ENCODE results near the gene TMEM225.
"Not testable (repeated sequence)": the region's sequence is repeated elsewhere in the genome, so short reads cannot be mapped to it uniquely, and the experiment has no call there.

Gene TMEM225, protein sequence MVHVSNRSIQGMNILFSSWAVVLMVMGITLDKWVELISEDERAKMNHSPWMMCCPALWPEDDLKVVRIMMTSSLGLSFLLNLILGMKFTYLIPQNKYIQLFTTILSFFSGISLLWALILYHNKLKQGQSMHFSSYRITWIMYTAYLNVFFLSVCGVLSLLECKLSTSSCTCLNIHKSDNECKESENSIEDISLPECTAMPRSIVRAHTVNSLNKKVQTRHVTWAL

DNA sequence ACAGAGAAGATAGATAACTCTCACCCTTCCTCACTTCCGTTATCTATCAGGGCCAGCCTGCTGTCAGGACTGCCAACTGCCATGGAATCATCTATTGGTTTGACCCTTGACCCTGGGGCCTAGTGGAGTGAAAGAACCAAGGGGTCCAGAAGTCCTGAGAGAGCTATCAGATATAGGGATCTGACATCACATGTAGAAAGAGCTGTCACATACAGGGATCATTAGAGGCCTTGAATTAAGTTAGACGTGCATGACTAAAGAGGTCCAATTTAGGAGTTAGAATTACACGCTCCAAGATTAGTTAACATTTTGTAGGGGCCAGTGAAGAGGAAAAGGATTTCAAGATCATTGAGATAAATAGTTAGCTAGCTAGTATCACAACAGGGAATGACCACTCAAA, at the start of gene TMEM225:
Gene TMEM225 (minus strand): TSS at position 101 of the 400 bp plus-strand sequence. CDS start 245 bp downstream, outside the sequence.
- DNase-seq, result no peak

DNA sequence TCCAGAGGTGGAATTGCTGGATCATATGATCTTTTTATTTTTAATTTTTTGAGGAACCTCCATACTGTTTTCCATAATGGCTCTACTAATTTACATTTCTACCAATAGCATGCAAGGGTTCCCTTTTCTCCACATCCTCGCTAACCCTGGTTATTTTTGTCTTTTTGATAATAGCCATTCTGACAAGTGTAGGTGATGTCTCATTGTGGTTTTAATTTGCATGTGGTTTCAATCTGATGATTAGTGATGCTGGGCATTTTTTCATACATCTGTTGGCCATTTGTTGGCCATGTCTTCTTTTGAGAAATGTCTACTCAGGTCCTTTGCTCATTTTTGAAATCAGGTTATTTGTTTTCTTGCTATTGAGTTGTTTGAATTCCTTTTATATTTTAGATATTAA, 38.6 kb upstream of the TMEM225 start:
- no peak for DNase-seq

DNA sequence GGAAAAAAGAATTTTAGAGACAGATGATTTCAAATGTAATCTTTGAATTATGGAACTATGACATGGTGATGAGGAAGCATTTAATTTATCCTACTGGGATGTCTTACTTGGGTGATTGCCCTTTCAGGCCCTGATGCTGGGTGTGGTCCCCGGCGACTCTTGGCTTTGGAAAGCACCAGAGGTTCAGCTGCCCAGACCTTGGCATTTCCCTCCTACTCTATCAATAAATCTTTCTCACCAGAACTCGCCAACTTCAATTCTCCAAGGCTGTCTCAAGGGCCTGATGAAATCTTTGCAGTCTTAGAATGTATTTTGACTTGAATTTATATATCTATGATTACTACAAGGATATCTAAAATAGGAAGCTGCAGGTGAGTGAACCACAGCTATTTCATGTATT, 35.5 kb upstream of the TMEM225 start:
- DNase-seq, result no peak

DNA sequence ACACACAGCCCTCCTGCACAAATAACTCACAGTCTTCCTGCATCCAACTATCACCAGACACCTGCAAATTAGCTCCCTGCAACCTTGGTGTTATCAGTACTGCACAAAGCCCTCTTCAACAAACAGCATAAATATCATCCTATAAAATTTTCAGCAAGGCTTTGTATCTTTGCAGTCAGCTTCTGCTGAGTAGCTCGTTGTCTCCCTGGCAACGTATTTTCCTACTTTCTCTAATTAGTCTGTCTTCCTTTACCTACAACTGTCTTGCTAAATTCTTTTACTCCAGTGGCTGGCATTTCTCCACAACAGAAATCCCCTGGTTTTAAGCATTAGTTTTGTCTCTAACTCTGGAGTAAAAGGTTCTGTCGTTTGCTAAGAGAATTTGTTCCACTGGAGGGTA, 20.4 kb upstream of the TMEM225 start:
- DNase-seq, result no peak

DNA sequence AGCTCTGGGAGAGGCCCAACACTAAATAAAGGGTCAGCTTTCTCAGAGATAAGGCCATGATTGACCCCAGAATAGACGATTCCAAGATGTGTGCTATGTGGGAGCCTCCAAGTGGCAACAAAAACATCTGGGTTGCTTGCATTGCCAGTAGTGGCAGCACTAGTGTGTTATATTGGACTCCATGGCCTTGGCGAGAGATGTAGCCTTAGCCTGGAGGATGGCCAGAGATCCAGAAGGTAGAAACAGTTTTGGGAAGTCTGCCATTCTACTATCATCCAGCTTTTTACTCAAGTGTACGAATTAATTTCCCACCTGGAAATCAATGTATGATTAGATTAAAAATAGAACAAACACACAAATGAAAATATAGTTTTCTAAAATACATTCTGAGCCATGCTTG, 19.5 kb upstream of the TMEM225 start:
- no peak for DNase-seq

DNA sequence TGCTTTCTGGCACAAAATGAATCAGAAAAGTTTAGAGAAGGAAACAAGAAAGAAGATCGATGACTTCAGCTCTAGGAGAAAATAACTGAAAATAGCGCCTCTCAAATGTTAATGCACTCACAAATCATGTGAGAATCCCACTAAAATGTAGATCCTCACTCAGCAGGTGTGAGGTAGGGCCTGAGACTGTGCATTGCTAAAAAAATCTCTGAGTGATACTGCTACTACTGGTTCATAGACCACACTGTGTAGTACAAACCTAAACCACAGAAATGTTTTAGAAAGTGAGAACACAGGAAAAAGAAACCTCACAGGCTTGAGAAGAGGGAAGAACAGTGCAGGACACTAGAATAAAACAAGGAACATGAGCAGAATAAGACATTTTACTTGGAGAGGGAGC, 18.5 kb upstream of the TMEM225 start:
- DNase-seq, result no peak

DNA sequence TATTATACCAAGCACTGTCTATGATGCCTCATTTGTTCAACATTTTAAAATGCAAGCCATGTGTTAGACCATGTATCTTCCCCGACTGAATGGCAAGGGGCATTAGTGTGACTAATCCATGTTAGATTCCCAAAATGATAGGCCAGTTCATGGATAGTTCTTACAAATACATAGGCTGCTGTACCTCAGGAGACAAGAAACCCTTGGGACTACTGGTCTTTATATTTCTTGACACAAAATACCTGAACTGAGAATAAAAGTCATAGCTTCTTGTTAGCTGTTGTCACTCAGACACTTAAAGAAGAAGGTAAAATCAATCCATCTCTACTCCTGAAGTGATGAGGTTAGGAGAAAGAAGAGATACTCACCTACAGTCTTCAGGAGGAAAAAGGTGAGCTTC, 16.4 kb upstream of the TMEM225 start, which contains the start of gene OR8D4:
Gene OR8D4 (plus strand): TSS at position 301 of the 400 bp plus-strand sequence. CDS start 4,265 bp downstream, outside the sequence.
- DNase-seq, result no peak

DNA sequence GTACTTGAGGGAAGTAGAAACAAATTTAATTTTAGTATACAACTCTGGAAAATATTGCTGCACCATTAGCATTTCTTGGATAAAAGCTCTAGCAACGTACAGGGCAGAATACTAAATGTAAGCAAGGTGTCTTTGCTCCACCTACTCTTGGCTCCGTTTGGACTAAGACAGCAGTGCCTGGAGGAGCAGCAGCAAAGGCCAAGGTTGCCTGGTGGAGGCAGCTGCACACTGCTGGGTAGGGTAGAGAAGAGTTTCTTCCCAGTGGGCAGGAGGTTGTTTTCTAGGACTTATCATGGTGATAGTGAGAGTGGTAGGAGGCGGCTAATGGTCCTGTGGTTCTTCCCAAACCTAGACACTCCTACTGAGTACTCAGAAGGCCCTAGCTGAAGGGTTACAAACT, 14.3 kb upstream of the TMEM225 start:
- no peak for DNase-seq

DNA sequence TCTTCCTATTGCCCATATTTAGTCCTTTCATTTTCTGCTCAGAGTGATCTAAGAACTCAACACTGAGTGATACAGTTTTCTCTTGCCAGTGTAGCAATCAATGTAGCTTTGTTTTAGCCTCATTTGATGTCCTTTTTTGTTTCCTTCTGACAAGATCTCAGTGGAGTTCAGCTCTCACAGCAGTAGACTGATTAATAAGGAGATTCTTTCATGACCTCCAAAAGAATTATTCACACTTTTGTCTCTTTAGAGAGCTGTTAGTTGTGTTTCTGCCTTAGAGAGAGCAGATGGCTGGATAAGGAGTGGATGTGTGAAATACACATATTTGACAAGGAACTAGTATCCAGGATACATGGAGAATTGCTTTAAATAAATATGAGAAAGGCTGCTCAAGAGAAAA, 6.6 kb upstream of the TMEM225 start:
- DNase-seq, result no peak

DNA sequence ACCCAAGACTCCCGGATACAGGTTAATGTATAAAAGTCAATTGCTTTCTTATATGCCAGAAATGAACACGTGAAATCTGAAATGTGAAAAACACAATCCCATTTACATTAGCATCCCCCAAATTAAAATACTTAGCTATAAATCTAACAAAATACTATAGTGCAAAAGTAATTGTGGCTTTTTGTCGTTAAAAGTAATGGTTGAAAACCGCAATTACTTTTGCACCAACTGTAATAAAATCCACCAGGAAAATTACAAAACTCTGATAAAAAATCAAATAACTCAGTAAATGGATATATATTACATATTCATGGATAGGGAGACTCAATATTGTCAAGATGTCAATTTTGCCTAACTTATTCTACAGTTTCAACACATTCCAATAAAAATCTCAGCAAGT, 4.6 kb downstream of the TMEM225 start:
- no peak for DNase-seq

DNA sequence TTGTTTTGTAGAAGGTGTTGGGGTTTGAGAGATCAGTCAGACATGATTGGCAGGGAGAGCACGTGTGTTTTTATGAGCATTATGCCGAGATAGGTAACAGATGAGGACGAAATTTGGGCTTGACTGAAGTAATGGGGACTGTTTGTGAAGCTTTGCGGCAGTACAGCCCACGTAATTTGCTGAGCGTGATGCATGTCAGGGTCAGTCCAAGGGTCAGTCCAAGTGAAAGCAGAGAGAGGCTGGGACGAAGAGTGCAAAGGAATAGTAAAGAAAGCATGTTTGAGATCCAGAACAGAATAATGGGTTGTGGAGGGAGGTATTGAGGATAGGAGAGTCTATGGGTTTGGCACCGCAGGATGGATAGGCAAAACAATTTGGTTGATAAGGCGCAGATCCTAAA, 17.7 kb downstream of the TMEM225 start:
- DNase-seq, result not testable (repeated sequence)

DNA sequence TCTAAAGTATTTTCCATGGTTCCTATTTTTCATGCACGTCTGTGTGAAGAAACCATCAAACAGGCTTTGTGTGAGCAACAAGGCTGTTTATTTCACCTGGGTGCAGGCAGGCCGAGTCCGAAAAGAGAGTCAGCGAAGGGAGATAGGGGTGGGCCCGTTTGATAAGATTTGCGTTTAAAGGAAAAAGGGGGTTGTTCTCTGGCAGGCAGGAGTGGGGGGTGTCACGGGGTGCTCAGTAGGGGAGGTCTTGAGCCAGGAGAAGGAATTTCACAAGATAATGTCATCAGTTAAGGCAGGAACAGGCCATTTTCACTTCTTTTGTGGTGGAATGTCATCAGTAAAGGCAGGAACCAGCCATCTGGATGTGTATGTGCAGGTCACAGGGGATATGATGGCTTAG, 20.2 kb downstream of the TMEM225 start:
- DNase-seq, result not testable (repeated sequence)

DNA sequence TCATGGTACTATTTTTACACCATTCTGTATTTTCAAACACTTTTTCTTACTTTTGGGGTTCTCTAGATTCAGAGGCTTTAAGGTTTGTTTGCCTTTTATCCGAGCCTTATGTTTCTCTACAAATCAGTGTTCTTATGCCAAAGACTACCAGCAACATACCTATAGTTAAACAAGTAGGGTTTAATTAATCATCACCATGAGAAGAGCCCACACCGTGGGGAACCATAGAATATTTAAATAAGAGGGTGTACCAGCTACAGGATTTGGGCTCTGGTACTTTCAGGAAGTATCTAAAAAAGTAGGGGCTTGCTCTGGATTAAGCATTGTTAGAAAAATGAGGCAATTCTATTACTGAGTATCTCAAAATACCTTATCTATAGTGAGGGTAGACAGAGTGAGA, 25.7 kb downstream of the TMEM225 start:
- DNase-seq, result no peak

DNA sequence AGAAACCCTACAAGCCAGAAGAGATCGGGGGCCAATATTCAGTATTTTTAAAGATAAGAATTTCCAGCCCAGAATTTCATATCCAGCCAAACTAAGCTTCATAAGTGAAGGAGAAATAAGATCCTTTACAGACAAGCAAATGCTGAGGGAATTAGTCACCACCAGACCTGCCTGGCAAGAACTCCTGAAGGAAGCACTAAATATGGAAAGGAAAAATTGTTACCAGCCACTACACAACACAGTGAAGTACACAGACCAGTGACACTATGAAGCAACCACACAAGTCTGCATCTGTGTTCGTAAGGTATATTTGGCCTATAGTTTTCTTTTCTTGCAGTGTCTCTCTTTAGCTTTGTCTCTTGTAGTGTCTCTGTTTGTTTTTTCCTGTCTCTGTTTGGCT, 29.0 kb downstream of the TMEM225 start:
- no peak for DNase-seq

DNA sequence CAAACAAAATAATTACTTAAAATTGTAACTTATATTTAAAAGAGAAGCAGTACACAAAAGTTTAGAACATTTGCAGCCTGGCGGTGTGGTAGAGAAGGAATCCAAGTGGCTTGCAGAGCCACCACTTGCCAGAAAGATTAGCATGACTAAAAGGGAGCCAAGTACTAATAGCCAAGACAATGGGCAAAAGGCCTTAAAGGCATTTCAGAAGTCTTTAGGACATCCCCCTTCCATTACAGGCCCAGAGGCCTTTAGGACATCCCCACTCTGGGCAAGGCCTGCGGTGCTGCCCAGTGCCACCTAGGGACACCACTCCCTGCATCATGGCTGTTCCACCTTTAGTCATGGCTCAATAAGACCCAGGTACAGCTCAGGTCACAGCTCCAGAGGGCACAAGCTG, 32.4 kb downstream of the TMEM225 start:
- no peak for DNase-seq

DNA sequence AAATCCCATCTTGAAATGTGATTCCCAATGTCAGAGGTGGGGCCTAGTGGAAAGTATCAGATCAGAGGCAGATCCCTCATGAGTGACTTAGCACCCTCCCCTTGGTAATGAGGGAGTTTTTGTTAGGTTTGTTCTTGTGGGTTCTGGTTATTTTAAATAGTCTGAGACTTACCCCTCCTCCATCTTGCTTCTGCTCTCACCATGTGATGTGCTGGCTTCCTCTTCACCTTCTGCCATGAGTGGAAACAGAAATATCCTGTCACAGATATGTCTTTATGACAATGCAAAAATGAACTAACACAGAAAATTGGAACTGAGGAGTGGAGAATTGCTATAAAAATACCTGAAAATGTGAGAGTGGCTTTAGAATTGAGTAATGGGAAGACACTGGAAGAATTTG, 33.1 kb downstream of the TMEM225 start:
- DNase-seq, result no peak

DNA sequence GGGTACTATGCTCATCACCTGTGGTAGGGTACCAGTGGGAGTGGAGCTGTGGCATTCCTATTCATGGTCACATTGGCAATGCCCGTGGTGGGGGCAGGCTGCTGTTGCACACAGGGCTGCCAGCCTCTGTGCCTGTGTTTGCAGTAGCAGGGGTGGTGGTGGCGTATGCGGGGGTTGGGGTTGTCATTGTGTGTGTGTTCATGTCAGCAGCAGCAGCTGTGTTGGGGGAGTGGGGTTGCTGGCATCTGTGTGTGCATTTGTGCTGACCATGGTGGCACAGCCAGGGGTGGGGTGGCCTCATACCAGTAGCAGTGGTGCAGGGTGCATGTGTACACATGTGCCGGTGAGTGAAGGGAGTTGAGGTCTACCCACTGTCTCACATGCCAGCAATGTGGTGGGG, 34.4 kb downstream of the TMEM225 start:
- DNase-seq, result no peak

DNA sequence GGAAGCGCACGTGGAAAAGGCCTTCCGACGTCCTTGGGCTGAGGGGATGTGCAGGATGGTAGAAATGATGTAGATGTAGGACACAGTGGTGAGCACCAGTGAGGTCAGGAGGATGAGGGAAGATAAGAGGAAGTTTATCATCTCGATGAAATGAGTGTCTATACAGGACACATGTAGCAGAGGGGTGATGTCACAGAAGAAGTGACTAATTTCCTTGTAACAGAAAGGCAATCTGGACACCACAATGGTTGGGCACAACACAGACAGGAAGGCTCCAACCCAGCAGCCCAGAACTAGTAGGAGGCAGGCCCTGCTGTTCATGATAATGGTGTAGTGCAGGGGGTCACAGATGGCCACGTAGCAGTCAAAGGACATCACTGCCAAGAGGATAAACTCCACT, 44.3 kb downstream of the TMEM225 start:
- no peak for DNase-seq

DNA sequence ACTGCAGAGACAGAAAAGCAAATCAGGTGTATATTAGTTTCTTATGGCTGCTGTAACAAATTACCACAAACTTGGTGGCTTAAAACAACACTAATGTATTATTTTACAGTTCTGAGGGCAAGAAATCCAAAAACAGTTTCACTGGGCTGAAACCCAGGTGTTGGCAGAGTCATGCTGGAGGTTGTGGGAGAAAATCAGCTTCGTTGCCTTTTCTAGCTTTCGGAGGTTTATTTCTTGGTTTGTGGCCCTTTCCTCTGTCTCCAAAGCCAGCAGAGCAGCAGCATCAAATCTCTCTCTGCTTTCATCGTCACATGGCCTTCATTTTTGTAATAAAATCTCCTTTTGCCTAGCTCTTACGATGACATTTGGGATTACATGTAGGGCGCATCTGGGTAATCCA, 46.3 kb downstream of the TMEM225 start:
- no peak for DNase-seq

DNA sequence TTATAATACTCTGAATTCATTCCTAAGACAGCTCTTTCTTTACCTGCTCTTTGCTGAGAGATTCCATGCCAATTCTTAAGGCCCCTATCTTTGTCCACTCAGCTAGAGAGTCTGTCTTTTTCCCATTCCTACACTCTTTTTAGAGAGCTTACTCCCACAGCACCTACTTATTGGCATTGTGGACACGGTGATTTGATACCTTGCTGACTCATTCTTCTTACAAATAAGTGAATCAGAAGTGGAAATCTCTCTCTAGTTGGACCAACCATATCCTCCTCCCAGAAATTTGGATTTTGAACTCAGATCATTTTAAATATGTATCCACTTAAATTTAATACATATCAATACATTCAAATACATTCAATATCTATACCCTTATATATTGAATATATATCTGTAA, 46.8 kb downstream of the TMEM225 start:
- DNase-seq, result no peak

DNA sequence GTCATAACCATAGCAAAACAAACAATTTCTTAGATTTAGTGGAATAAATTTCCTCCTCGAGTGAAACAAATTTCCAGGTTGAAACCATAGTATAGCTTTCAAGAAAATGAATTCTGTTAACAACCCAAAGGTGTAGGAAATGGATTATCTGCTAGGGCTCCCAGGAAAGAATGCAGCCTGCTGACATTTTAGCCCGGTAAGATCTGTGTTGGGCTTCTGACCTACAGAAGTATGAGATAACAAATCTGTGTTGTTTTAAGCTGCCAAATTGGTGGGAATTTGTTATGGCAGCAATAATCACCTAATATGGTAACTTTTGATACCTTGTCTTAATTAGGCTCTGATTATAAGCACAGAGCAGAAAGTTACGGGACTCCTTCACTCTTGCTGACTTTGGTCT, 47.3 kb downstream of the TMEM225 start:
- no peak for DNase-seq

DNA sequence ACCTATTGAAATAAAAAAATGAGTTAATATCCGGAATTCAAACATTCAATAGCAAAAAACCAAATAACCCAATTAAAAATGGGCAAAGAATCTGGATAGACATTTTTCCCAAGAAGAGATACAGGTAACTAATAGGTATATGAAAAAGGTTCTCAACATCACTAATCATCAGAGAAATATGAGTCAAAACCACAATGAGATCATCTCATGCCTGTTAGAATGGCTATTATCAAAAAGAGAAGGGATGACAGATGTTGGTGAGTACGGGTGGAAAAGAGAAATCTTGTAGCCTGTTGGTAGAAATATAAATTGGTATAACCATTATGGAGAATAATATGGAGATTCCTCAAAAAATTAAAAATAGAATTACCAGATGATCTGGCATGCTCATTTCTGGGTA, 52.4 kb downstream of the TMEM225 start:
- DNase-seq, result no peak

Measured in activated CD8-positive, alpha-beta memory T cell treated with anti-CD3 and anti-CD28 coated beads for 24 hours (primary cell).